GM18498 (cell line): ENCODE data around the gene PNPLA3.

ENCODE experiments used
- ATAC-seq: cut with Tn5 transposase; IDR thresholded peaks from one replicate; pipeline ENCODE4 v1.9.1; 2021; ENCODE audit warnings: mild to moderate bottlenecking, moderate library complexity; ENCODE audit not compliant: unreplicated experiment

PNPLA3 gene

DNA sequence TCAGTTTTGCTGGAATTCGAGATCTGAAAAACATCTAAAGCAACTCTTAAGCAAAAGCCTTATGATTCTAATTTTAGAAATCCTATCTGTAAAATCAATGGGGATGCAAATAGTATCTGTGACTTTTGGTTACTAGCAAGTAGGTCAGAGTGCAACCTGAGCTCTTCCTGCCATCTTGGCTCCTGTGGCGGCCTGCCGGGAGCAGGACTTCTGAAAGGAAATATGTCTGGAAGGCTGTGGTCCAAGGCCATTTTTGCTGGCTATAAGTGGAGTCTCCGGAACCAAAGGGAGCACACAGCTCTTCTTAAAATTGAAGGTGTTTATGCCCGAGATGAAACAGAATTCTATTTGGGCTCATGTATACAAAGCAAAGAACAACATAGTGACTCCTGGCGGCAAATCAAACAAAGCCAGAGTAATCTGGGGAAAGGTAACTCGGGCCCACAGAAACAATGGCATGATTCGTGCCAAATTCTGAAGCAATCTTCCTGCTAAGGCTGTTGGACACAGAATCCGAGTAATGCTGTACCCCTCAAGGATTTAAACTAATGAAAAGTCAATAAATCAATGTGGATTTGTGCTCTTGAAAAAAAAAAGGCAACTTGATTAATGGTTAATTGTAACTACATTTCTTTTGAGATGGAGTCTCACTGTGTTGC is 33.3 kb downstream of the PNPLA3 start:
- ATAC-seq, result no peak

DNA sequence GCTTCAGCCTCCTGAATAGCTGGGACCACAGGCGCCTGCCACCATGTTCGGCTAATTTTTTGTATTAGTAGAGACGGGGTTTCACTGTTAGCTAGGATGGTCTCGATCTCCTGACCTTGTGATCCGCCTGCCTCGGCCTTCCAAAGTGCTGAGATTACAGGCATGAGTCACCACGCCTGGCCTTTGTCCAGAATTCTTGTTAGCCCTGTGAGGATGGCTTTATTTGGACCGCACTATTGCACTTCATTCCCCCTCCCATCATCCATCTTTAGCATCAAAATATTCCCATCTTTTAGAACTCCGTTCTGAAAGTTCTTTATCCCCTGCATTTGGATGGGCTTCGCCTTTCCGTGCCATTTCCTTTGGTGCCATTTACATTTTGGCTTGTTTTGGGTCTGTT is 34.3 kb downstream of the PNPLA3 start:
- ATAC-seq, result no peak

DNA sequence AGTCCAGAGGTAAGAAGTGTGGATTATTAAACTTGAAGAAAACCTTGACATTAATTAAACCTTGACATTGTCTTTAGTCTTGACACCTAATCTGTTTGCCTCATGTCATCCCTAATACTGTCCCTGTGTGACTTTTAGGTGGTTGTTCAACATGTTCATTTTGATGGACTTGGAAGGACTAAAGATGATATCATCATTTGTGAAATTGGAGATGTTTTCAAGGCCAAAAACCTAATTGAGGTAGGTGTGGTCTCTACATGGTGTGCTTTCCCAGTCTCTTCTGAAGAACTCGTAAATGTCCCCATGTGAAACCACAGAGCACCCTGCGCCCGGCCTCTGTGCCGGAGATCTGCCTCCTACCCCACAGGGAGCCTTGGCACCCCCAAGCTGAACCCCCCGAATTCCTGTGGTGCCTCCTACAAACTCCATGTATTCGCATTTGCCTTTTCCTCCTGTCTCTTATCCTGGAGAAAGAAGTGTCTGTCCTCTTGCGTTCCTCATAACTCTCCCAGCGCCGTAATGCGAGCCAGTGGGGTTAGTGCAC is 40.8 kb downstream of the PNPLA3 start:
- no peak for ATAC-seq

DNA sequence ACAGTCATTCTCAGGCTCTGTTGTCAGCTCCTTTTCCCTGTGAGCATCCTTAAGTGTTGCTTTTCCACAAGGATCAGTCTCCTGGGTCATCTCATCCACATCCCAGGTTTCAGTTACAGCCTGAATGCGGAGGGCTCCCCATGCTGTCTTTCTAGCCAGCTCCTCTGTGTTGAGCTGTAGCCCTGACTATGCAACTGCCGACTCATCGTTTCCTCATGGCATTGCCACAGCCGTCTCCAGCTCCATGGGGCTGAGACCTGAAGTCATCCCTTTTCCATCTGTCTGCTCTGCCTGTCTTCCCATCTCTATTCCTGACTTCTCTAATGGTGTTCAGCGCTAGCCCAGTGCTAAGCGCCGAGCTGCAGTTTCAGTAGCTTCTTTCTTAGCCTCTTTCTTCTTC is 43.5 kb downstream of the PNPLA3 start:
- ATAC-seq, result no peak

- ATAC-seq, result no peak
These were observed 45.0 kb downstream of the PNPLA3 start for GRCh38 chr22:43968614-43969013.

GRCh38 chr22:43969021-43969878 is 45.6 kb downstream of the PNPLA3 start:
- no peak for ATAC-seq

- ATAC-seq, result no peak
These were observed 46.6 kb downstream of the PNPLA3 start for GRCh38 chr22:43969989-43970755.

DNA sequence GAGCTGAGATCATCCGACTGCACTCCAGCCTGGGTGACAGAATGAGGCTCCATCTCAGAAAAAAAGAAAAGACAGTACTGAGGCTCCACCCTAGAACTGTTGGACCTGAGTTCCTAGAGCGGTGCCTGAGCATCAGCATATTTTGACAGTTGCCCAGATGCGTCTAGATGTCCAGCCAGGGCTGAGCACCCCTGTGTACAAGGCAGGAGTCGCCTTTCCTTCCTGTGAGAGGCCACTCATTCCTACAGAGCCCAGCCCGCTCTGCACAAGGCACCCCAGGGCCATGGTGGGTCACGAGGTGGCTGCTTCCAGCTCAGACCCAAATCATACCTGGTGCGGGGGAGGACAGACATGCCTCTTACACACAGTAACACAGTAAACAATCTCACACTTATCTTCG is 47.5 kb downstream of the PNPLA3 start:
- no peak for ATAC-seq

DNA sequence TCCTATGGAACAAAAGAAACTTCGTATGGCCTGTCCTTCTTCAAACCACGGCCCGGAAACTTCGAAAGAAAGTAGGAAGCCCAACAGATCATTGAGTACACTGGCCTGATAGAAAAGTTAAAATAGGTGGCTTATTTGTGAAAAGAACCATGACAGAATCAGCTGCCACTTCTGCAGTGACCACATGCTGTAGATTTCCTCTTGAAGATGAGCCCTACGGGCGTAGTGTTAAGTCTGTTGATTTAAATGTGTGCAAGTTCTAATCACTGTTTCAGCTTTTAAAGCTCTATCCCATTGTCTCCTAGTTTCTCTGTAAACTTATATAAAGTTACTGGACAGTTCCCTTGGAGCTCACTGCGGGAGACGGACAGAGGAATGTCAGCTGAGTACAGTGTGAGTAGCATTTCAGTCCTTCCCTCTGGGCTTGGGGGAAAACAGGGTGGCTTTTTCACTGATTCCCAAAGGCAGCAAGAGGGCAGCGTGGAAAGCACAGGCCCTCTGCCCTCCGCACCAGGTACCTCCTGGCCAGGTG is 49.4 kb downstream of the PNPLA3 start:
- no peak for ATAC-seq

DNA sequence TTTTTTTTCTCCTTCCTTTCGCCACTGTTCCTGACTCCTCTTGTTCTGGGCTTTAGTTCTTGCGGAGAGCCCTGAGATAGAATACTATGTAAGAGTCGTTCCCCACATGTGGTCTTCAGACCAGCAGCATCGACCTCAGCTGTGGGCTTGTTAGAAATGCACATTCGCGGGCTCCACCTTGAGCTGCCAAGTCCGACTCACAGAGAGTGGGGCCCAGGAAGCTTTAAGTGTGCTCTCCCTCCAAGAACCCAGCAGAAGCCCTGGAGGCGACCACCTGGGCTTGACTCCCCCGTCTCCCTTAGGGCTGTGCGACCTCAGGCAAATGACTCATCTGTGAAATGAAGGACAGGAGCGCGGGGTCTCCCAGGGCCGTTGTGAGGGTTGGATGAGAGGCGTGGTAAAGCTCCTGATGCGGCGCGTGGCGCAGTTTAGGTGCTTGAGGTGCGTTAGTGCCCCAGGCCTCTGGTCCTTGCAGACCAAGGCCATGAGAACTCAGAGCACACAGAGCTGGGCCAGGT is 50.5 kb downstream of the PNPLA3 start:
- no peak for ATAC-seq

- ATAC-seq, result no peak
These were observed 51.4 kb downstream of the PNPLA3 start for GRCh38 chr22:43975041-43975440.

- no peak for ATAC-seq
These were observed 53.5 kb downstream of the PNPLA3 start for GRCh38 chr22:43976861-43977795.

GRCh38 chr22:43978558-43978957 is 55.0 kb downstream of the PNPLA3 start:
- ATAC-seq, result no peak

DNA sequence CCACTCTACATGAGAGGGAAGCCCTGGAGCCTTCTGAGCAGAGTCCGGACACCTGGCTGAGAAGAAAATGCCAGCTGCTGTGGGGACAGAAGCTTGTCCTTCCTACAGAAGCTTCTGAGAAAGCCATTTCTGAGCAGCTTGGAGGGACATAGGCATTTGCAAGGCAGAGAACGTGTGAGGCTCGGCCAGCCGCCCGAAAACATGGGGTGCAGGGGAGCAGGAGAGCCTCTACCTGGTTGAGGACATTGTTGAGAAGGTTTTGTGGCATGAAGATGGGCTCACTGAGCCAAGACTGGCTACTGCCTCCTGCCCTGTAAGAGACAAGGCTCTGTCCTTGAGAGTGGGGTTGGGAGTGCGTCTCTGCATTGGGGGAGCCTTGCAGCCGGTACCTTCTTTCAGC is 57.0 kb downstream of the PNPLA3 start:
- ATAC-seq, result no peak

DNA sequence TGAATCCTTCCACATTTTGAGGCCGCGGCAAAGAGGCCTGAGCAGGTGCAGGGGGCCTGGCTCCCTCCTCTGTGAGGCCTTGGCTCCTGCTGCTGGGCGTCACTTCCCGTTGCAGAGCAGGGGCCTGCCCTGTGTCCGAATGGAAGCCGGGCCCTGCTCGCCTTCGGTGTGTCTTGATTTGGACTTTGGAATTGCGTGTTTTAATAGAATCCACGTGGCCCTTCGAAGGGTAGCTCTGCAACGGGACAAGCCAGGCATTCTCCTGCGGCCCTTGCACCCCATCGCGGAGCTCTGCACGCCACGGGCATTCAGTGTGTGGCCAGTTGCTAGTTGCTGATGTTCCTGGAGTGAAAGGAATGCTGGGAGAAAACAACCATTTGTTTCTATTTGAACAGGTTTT is 57.4 kb downstream of the PNPLA3 start:
- no peak for ATAC-seq

DNA sequence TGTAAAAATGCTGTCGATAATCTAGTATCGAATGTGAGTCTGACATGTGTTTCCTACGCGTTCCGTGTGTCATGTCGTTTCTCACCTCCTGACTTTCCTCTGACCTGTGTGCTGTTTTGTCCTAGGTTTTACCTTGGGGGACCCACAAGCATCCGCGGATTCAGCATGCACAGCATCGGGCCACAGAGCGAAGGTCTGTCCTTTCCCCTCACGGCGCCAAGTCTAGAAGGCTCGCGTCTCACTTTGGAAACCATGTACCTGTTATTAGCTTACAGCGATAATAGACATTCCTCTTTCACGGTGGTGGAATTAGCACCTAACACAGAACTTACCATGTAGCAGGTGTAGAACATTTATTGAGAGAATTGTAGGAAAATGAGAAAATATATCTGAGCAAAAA is 60.2 kb downstream of the PNPLA3 start:
- no peak for ATAC-seq

DNA sequence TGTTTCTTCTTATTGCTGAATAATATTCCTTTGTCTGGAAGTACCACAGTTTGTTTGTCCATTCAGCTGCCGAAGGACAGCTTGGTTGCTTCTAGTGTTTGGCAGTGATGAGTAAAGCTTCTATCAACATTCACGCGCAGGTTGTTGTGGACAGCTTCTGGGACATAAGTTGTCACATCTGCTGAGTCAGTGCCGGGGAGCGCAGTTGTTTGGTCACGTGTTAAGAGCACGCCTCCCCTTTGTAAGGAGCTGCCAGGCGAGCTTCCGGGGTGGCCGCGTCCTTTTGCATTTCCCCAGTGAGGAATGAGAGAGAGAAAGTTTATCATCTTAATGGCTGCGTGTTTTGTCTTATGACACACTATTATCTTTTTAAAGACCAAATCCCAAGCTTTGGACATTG is 61.9 kb downstream of the PNPLA3 start:
- no peak for ATAC-seq

DNA sequence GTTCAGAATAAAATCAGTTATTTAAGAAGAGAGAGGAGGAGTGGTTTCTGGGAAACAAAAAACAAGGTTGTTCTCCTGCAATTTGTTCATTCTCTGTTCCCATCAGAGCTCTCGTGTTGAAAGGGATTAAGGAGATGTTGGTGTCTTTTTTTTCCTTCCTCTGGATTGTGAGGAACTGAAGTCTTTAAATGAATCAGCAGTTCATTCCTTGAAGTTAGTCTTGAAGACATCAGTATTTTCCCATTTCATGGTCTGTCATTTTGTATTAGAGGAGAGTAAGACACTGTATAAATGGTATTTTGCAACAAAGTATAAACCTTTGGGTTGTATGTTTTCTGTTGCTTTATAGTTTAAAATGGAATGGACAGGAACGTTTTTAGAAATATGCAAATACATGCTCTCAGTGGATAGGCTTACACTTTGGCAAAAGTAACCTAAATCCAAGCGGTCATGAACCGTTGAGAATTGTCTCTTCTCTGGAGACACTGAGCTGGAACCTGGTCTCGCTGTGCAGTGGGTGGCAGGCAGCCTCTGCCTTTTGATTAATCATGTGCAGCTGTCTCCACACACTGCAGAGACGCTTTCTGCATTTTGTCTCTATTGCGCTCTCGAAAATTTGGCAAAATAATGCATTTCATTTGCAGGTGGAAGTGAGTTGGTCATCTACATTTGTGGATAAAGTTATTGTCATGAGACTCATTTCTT is 64.7 kb downstream of the PNPLA3 start:
- no peak for ATAC-seq

GRCh38 chr22:43988960-43989359 is 65.4 kb downstream of the PNPLA3 start:
- no peak for ATAC-seq
